Activated T-helper 9 cell treated with anti-CD3 and anti-CD28 coated beads, Interleukin-2, amount 50 U/mL, for 16 hours (primary cell): ENCODE data around the gene MFAP3.

Experiments used
- DNase-seq: peaks from one replicate; pipeline ENCODE4 v3.0.0-alpha.2; 2020; ENCODE audit warnings: low read depth

MFAP3 gene

DNA sequence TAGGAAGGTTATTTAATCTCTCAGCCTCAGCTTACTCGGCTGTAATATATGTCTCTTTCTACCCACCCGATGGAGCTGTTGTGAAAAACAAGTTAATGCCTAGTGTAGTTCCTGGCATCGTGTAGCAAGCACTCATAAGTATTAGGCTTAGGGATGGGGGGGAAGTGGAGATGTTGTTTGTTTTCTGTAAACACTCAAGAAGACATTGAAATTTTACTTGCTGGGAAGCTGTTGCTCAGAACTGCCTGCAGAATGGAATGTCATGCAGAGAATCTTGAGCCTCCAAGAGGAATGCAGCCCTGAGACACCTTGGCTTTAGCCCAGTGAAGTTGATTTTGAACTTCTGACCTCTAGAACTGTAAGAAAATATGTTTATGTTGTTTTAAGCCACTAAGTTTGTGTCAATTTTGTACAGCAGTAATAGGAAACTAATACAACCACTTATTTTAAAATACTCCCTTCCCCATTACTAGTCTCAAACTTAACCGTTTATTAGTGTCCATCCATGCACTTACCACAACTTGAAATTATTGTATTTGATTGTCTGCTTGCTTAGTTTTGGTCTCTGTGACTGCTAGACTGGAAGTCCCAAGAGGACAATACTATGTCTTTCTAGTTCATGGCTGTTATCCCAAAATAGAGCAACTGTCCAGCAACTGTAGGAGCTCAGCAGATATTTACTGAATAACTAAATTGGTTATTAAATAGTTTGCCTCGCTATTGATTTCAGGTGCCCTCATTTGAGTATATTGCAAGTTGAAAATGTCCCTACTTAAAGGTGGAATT, 53.8 kb downstream of the MFAP3 start:
- DNase-seq, result no peak

- DNase-seq, result no peak
Observed at GRCh38 chr5:154093142-154093532, 54.4 kb downstream of the MFAP3 start.

DNA sequence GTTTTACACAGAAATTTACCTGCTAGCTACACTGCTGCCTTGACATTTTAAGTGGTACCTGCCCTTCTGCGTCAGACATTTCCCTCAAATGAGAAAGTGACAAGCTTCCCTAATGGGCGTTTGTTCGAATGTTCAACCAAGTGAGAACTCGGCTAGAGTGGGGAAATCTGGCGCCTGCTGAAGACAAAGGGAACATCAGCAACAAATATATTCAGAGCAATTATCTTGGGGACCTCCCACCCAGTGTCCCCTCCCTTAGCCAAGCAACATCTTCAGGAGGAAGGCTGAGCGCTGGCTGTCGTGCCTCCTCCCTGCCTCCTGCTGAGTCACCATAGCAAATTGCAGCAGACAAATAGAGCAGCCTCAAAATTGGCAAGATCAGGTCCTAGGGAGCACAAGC, 57.1 kb downstream of the MFAP3 start:
- no peak for DNase-seq

- no peak for DNase-seq
Observed at GRCh38 chr5:154097031-154097430, 58.3 kb downstream of the MFAP3 start.

DNA sequence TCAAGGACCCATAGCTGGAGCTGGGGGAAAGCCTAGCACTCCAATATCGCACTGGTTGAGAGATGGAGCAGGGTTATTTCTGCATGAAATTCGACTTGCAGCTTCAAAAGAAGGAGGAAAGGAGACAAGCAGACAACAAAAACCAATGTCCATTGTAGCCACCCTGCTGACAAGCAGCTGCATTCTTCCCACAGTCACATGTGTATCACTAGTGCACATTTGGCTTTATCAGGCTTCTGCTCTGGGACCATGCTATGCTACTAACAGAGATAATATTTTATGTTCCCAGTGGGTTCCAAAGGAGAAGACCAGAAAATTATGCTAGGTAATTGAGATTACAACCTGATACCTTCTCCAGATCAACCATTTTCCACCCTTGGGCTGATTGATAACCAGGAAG, 59.7 kb downstream of the MFAP3 start:
- no peak for DNase-seq

- no peak for DNase-seq
Observed at GRCh38 chr5:154101184-154101583, 62.4 kb downstream of the MFAP3 start.

GRCh38 chr5:154103233-154103632, 64.5 kb downstream of the MFAP3 start:
- no peak for DNase-seq
